Thyroid gland (tissue), 4 donors: ENCODE data around the gene SAP30BP. TPM values are rescaled to one million over a fixed set of nuclear protein-coding genes. Genes with fewer than 3 reads are reported as not detected.

Source experiments
- DNase-seq, 2 donors: peaks; one replicate each; pipeline ENCODE4 v3.0.0-alpha.2; 2019
- H3K27ac ChIP-seq, 3 donors: fragments of 200-600 bp; sonication (generic); 1 replicate in 2 of 3; 2 replicates in 1 of 3; pipeline ENCODE4 v1.5.1; 2016 to 2019; ENCODE audit warnings: mild to moderate bottlenecking in 1 of 3, moderate library complexity in 1 of 3
- H3K27me3 ChIP-seq: fragments of 200-600 bp; sonication (generic); one replicate; pipeline ENCODE4 v1.5.1; 2019
- H3K36me3 ChIP-seq, 2 donors: fragments of 200-600 bp; sonication (generic); one replicate each; pipeline ENCODE4 v1.5.1; 2016 to 2019
- H3K4me1 ChIP-seq, 2 donors: fragments of 200-600 bp; sonication (generic); one replicate each; pipeline ENCODE4 v1.5.1; 2017 to 2019
- H3K4me3 ChIP-seq, 3 donors: fragments of 200-600 bp; sonication (generic); replicated peaks in 1 of 3; 1 replicate in 2 of 3; 2 replicates in 1 of 3; pipeline ENCODE4 v1.5.1; 2016; ENCODE audit warnings: mild to moderate bottlenecking in 1 of 3
- H3K9me3 ChIP-seq: fragments of 200-600 bp; sonication (generic); one replicate; pipeline ENCODE4 v1.5.1; 2017
- CTCF ChIP-seq, 6 experiments: fragments of 200-600 bp in 3 of 6; fragments of 450-650 bp in 3 of 6; sonication (generic) in 3 of 6; IDR thresholded peaks; one replicate each; pipeline ENCODE4 v1.5.1; 2016 to 2019; ENCODE audit warnings: antibody characterized with exemption in 6 of 6, mild to moderate bottlenecking in 2 of 6, inconsistent platforms in 1 of 6, moderate library complexity in 1 of 6
- POLR2A ChIP-seq, 2 donors: fragments of 450-650 bp; IDR thresholded peaks; one replicate each; pipeline ENCODE4 v1.6.1; 2017; ENCODE audit warnings: antibody characterized with exemption in 2 of 2, mild to moderate bottlenecking in 2 of 2, moderate library complexity in 1 of 2
- WGBS, 2 donors: methylation state at CpG; one replicate each; pipeline ENCODE4 v1.1.5; 2017; 5-methylcytosine and 5-hydroxymethylcytosine counted together
- intact Hi-C: fragments of 100-400 bp; cut with DNase I; formaldehyde crosslinking; loops from one replicate; pipeline ENCODE4 v1.15.1; 2023
- total RNA-seq, 4 donors: library from RNA; depleted of rRNA; stranded (reverse); fragments of >200 nt; gene quantifications; one replicate each; pipeline ENCODE4 v1.2.3, GENCODE V29; 2016

SAP30BP gene
- total RNA-seq, 4 donors from 2014 or later, result 52.5 to 83.6 (median 72.7) TPM

- Histone ChIP-seq H3K27me3 (no peaks in the 10 kb centered on the region), H3K4me3 (no peak overlapping the region), H3K4me1 (peaks cover 5 to 29% of the 10 kb centered on the region in 2 donors), H3K27ac (no peak overlapping the region), H3K36me3 (peaks cover 11% of the 10 kb centered on the region in 2 donors), H3K9me3 (no peaks in the 10 kb centered on the region)
- WGBS, 2 donors, result 92 to 98% methylated on average over 9 to 12 of the region's 12 CpGs
- TF ChIP-seq POLR2A (IDR thresholded peaks at IDR 0.05) (no peak), CTCF (IDR thresholded peaks at IDR 0.05) (no peak)
- DNase-seq, result no peak
- intact Hi-C loops, result no loop called here
These were observed 28.7 kb downstream of the SAP30BP start for GRCh38 chr17:75695830-75696271.

- H3K9me3 ChIP-seq, result no peaks in the 10 kb centered on the region
- H3K4me1 ChIP-seq, result peaks cover 5 to 29% of the 10 kb centered on the region in 2 donors
- no peaks in the 10 kb centered on the region for H3K27me3 ChIP-seq
- 68 to 83% methylated on average over 10 of the region's 10 CpGs for WGBS, 2 donors
- DNase-seq, result no peak
- intact Hi-C loops, result no loop called here
- peak overlapping the region in 1 of 3 donors; percentile 2 for H3K27ac ChIP-seq
- no peak overlapping the region for H3K4me3 ChIP-seq
- TF ChIP-seq POLR2A (IDR thresholded peaks at IDR 0.05) (no peak), CTCF (IDR thresholded peaks at IDR 0.05) (no peak)
- peaks cover 28 to 30% of the 10 kb centered on the region in 2 donors for H3K36me3 ChIP-seq
These were observed 30.6 kb downstream of the SAP30BP start for GRCh38 chr17:75697651-75698291.

GRCh38 chr17:75698659-75699058 lies 31.5 kb downstream of the SAP30BP start:
- H3K27me3 ChIP-seq, result no peaks in the 10 kb centered on the region
- TF ChIP-seq CTCF (IDR thresholded peaks at IDR 0.05) (no peak), POLR2A (IDR thresholded peaks at IDR 0.05) (no peak)
- no peak for DNase-seq
- intact Hi-C loops, result no loop called here
- peaks cover 0 to 20% of the 10 kb centered on the region in 2 donors for H3K4me1 ChIP-seq
- 87 to 96% methylated on average over 3 of the region's 3 CpGs for WGBS, 2 donors
- H3K36me3 ChIP-seq, result peaks cover 36 to 37% of the 10 kb centered on the region in 2 donors
- no peaks in the 10 kb centered on the region for H3K9me3 ChIP-seq
- H3K27ac ChIP-seq, result no peak overlapping the region
- no peak overlapping the region for H3K4me3 ChIP-seq

DNA sequence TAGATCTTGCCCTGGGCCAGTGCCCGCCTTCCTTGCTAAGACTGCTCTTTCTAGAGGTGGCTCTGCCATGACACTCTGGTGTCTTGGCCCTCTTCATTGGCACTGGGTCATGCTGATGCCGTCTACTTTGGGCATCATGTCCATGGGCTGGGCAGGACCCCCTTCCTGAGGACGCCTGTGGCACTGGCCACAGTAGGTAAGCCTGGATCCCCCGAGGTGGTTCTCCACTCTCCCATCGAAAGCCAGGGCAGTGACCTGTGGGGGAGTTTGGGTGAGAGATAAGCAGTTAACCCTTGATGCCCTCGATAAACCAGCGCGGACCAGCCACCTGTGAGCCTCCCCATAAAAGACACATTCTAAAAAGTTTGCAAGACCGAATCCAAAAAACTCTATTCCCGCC lies 34.1 kb downstream of the SAP30BP start:
- TF ChIP-seq POLR2A (IDR thresholded peaks at IDR 0.05) (no peak), CTCF (IDR thresholded peaks at IDR 0.05) (no peak)
- peak overlapping the region in 2 of 3 donors; percentile 14 to 33 for H3K27ac ChIP-seq
- peaks cover 0 to 14% of the 10 kb centered on the region in 2 donors for H3K4me1 ChIP-seq

GRCh38 chr17:75703191-75703590 lies 36.1 kb downstream of the SAP30BP start:
- H3K4me1 ChIP-seq, result peaks cover 0 to 16% of the 10 kb centered on the region in 2 donors
- H3K27ac ChIP-seq, result no peak overlapping the region
- H3K9me3 ChIP-seq, result no peaks in the 10 kb centered on the region
- H3K27me3 ChIP-seq, result no peaks in the 10 kb centered on the region
- TF ChIP-seq POLR2A (IDR thresholded peaks at IDR 0.05) (no peak), CTCF (IDR thresholded peaks at IDR 0.05) (no peak)
- H3K36me3 ChIP-seq, result peaks cover 67 to 68% of the 10 kb centered on the region in 2 donors
- intact Hi-C loops, result no loop called here
- WGBS, 2 donors, result 94 to 95% methylated on average over 4 to 12 of the region's 12 CpGs
- no peak overlapping the region for H3K4me3 ChIP-seq
- DNase-seq, result no peak

More for the DNA sequence above, 34.1 kb downstream of the SAP30BP start:
- Histone ChIP-seq H3K27me3 (no peaks in the 10 kb centered on the region), H3K4me3 (no peak overlapping the region), H3K9me3 (no peaks in the 10 kb centered on the region), H3K36me3 (peaks cover 58 to 63% of the 10 kb centered on the region in 2 donors)
- 93 to 97% methylated on average over 8 to 9 of the region's 10 CpGs for WGBS, 2 donors
- intact Hi-C loops, result no loop called here
- no peak for DNase-seq
